NOMO-1 (cell line): ENCODE results near the gene FAM120B.

Experiments used
- DNase-seq, 2 experiments: peaks; one replicate each; lab custom pipeline; 2025; ENCODE audit not compliant: unreplicated experiment in 2 of 2; lab: John Stamatoyannopoulos, UW

The FAM120B gene

GRCh38 chr6:170452767-170453545 is 146.4 kb downstream of the FAM120B start:
- DNase-seq: no peak

DNA sequence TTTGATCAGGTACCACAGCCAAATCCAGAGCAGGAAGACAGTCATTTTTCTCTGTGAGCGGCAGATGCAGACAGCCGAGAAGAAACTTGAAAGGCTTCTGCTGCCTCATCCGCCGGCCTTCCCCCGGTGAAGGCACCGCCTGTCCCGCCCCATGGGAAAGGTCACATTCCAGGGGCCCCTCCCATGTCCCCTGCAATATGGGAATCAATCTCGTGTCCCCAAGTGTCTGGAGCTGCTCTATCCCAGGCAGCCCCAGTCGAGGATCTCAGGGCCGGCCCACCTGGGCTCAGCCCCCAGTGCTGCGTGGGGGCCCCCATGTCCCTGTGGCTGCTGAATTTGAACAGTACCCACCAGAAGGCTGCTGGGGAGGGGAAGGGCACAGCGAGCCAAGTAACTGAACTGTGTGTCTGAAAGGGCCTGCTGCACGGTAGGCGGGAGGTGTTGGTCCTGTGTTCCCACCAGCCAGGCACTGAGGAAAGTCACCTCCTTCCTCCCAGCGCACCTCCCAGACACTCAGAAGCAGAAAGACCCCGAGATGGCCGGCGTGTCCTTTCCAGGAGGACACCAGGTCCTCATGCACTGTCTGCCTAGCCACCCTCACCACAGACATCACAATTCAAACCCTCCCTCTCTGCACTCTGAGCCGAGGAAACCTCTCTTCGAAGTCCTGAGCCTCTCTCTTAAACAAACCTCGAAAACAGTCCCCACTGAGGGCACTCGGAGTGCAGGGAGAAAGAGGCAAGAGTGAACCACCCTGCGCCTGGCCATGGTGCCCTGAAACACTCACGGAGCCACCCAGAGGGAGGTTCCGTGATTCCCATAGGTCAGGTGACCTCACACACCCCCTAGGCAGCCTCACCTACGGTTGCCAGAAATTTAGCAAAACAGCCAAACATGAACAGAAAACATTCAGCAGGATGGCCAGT is 147.3 kb downstream of the FAM120B start:
- DNase-seq: no peak

DNA sequence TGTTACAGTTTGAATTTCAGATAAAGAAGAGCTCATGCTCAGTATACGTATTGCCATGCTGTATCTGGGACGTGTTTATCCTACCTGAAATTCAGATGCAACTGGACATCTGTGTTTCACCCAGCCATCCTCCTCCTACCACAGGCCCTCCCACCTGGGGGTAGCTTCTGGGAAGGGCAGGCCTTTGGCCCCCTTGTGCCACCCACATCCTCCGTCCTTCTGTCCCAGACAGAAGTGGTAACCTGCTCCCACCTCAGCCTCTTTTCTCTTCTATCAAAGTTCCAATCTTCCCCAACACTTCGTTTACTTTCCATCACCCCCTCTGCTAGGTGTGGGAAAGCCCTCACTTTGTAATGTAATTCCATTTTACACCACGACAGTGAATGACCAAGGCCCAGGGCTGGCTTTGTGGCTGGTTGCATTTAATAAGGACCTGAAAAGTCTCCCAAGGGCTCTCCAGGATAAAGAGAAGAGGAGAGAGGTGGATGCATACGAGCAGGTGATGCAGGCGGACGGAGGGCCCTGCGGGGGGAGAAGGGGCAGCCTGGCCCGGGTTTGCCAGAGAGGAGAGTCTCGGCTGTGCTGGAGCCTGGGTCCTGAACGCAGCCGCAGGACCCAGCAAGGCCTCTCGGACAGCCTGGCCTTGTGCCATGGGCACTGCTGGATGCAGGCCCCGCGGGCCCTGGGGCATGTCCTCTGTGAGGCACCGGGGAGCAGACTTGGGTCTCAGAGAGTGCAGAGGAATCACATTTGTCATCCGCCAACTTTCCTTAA is 148.1 kb downstream of the FAM120B start:
- no peak for DNase-seq

GRCh38 chr6:170455335-170455979 is 148.9 kb downstream of the FAM120B start:
- no peak for DNase-seq

DNA sequence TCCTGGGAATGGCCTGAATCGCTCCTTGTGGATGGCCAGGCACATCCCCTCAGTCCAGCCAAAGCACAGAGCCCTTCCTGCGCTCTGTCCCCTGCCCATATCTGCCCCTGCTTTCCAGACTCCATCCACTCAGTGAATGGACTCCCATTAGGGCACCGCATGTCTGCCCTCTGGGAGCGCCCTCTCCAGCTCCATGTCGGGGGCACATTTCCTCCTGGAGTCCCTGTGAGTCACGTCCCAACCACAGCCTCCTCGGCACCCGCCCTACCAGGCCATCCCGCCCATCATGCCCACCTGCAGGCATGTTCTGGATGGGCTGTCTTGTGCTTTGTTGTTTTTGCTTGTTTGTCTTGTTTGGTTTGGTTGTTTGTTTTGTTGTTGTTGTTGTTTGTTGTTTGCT is 149.8 kb downstream of the FAM120B start:
- DNase-seq: no peak
